ENCODE measurements around the gene IFT74.
A peak's percentile ranks its signal among the peaks of the same experiment; 100 is the strongest.

IFT74 gene

DNA sequence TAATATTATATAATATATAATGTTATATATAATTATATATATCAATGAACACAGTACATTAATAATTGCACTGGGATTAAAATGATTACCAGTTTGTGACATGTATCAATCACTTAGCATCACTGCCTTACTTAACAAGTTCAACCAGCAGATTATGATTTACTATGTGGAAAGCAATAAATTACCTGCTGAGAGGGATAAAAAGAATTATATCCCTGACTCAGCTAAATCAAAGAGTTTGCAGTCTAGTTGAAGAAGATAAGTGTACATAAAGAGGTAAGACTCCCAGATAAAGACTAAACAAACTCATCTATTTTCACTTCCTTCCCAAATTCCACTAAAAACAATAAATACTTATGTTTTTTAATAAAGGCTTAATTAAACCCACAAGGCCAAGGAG is 20.4 kb upstream of the IFT74 start:
- POLR2A ChIA-PET, result interaction anchor here (1.7 kb wide), 1 partner anchor 12 kb away, joined by 5 read pairs; the partner anchor contains the start of gene PLAA
- no peak for DNase-seq (ENCODE audit: extremely low spot score)
- CTCF ChIA-PET, result no interaction called here
- no peak for TF ChIP-seq ARNT (IDR thresholded peaks at IDR 0.05)
- TF ChIP-seq SP1 (IDR thresholded peaks at IDR 0.05), result no peak
- TF ChIP-seq, protein P1, sequence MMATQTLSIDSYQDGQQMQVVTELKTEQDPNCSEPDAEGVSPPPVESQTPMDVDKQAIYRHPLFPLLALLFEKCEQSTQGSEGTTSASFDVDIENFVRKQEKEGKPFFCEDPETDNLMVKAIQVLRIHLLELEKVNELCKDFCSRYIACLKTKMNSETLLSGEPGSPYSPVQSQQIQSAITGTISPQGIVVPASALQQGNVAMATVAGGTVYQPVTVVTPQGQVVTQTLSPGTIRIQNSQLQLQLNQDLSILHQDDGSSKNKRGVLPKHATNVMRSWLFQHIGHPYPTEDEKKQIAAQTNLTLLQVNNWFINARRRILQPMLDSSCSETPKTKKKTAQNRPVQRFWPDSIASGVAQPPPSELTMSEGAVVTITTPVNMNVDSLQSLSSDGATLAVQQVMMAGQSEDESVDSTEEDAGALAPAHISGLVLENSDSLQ (IDR thresholded peaks at IDR 0.05), result peak; percentile 87

DNA sequence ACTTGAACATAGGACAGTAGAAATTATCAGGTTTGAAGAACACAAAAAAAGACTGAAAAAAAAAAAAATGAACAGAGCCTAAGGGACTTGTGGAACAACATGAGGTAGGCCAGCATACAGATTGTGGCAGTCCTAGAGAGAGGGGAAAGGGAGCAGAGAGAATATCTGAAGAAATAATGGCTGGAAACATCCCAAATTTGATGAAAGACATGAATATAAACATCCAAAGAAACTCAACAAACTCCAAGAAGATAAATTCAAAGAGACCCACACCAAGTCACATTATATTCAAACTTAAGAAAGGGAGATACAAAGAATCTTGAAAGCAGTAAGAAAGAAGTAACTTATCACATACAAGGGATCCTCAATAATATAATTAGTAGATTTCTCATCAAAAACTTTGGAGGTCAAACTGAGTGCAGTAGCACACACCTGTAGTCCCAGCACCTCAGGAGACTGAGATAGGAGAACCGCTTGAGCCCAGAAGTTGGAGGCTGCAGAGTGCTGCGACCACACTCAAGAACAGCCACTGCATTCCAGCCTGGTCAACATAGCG is 18.3 kb upstream of the IFT74 start:
- DNase-seq (ENCODE audit: extremely low spot score), result no peak
- ChIA-PET CTCF (no interaction called here), POLR2A (no interaction called here)
- TF ChIP-seq, protein P1 (IDR thresholded peaks at IDR 0.05), result no peak
- no peak for TF ChIP-seq BHLHE40 (IDR thresholded peaks at IDR 0.05; ENCODE audit: borderline replicate concordance)

DNA sequence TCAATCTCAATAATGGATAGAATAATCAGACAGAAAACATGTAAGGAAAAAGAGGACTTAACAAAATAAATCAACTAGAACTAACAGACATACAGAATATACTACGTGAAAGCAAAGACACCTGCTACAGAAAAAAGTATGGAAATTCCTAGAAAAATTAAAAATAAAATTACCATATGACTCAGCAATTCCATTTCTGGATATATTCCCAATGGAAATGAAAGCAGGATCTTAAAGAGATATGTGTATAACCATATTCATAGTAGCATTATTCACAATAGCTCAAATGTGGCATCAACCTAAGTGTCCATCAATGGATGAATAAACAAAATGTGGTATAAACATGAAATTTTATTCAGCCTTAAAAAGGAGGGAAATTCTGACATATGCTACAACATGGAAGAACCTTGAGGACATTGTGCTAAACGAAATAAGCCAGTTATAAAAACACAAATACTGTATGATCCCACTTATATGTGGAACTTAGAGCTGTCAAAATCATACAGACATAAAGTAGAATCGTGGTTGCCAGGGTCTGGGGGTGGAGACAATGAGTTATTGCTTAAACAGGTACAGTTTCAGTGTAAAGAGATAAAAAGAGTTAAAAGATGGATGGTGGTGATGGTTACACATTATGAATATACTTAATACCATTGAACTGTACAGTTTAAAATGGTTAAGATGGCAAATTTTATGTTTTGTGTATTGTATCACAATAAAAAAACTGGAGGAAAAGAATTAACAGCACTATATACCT is 16.1 kb upstream of the IFT74 start:
- CTCF ChIA-PET, result no interaction called here
- POLR2A ChIA-PET, result interaction anchor here (1.6 kb wide), 1 partner anchor 14 kb away, joined by 3 read pairs; no protein-coding TSS in a partner anchor
- no peak for DNase-seq (ENCODE audit: extremely low spot score)
- TF ChIP-seq BHLHE40 (IDR thresholded peaks at IDR 0.05; ENCODE audit: borderline replicate concordance), result no peak
- no peak for TF ChIP-seq ELF4 (IDR thresholded peaks at IDR 0.05)
- TF ChIP-seq, protein P1 (IDR thresholded peaks at IDR 0.05), result no peak
- no peak for TF ChIP-seq SUZ12 (IDR thresholded peaks at IDR 0.05)
- TF ChIP-seq ZNF384 (IDR thresholded peaks at IDR 0.05), result no peak
- TF ChIP-seq LEF1 (IDR thresholded peaks at IDR 0.05; ENCODE audit: borderline replicate concordance), result no peak
- TF ChIP-seq FOXK2 (IDR thresholded peaks at IDR 0.05), result no peak
- no peak for TF ChIP-seq SP1 (IDR thresholded peaks at IDR 0.05)
- no peak for TF ChIP-seq FOXM1 (IDR thresholded peaks at IDR 0.05; ENCODE audit: borderline replicate concordance)

DNA sequence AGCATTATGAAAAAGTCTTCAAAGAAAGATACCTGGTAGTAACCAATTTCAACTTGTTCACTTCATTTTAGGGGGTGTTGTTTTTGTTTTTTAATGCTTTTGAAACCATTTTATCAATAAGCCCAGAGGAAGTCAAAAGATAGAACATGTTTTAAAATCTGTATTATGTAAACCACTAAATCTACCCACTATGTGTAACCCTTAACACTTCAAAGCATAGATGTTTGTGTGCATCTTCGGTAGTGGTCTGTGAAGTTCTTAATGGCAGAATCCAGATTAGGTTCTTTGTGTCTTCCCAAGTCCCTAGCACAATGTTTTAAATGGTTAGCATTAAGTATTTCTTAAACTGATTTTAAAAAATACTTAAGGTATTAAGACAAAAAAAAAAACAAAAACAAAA is 15.4 kb upstream of the IFT74 start:
- POLR2A ChIA-PET, result interaction anchor here (1.6 kb wide), 1 partner anchor 13 kb away, joined by 3 read pairs; no protein-coding TSS in a partner anchor
- TF ChIP-seq ELF4 (IDR thresholded peaks at IDR 0.05) (no peak), SUZ12 (IDR thresholded peaks at IDR 0.05) (no peak), FOXA1 (IDR thresholded peaks at IDR 0.05) (no peak), NFRKB (IDR thresholded peaks at IDR 0.05) (no peak), CTBP1 (IDR thresholded peaks at IDR 0.05; ENCODE audit: borderline replicate concordance) (no peak), TARDBP (IDR thresholded peaks at IDR 0.05) (no peak), FOXM1 (IDR thresholded peaks at IDR 0.05; ENCODE audit: borderline replicate concordance) (no peak), BHLHE40 (IDR thresholded peaks at IDR 0.05; ENCODE audit: borderline replicate concordance) (no peak), L3MBTL2 (conservative IDR thresholded peaks at IDR 0.05) (no peak), FOXK2 (IDR thresholded peaks at IDR 0.05) (no peak), HDGF (IDR thresholded peaks at IDR 0.05; ENCODE audit: borderline replicate concordance) (no peak), ZNF384 (IDR thresholded peaks at IDR 0.05) (no peak), ARNT (IDR thresholded peaks at IDR 0.05) (no peak), SP1 (IDR thresholded peaks at IDR 0.05) (no peak), LEF1 (IDR thresholded peaks at IDR 0.05; ENCODE audit: borderline replicate concordance) (no peak)
- TF ChIP-seq, protein P1 (IDR thresholded peaks at IDR 0.05), result no peak
- CTCF ChIA-PET, result no interaction called here
- no peak for DNase-seq (ENCODE audit: extremely low spot score)

DNA sequence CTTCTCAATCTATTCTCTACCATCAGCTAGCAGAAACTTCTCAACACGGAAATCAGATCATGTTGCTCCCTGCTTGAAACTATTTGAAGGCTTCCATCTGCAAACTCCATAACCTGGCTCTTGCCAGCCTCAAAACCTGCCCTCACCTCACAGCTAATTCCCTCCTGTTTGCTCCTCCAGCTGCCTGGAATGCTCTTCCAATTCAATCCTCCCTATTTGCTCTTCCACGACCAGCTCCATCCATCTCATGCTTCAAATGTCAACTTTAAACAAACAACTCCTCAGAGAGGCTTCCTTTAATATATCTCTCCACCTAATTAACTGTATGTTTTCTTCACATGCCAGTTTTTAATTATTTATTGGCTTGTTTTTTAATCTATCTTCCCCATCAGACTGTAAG is 10.6 kb upstream of the IFT74 start:
- ChIA-PET POLR2A (interaction anchor here (1.2 to 2.7 kb wide), 2 partner anchors 10 to 53 kb away, joined by 7 to 20 read pairs; partner anchors contain the start of genes CAAP1 and IFT74), CTCF (no interaction called here)
- no peak for TF ChIP-seq BHLHE40 (IDR thresholded peaks at IDR 0.05; ENCODE audit: borderline replicate concordance)
- TF ChIP-seq FOXK2 (IDR thresholded peaks at IDR 0.05), result no peak
- no peak for TF ChIP-seq L3MBTL2 (conservative IDR thresholded peaks at IDR 0.05)
- no peak for TF ChIP-seq SUZ12 (IDR thresholded peaks at IDR 0.05)
- no peak for TF ChIP-seq SP1 (IDR thresholded peaks at IDR 0.05)
- no peak for TF ChIP-seq FOXM1 (IDR thresholded peaks at IDR 0.05; ENCODE audit: borderline replicate concordance)
- DNase-seq (ENCODE audit: extremely low spot score), result no peak

All from HEK293T (cell line).